Measurements from ENCODE around the gene DPF3.

The DPF3 gene

GRCh38 chr14:72904218-72904617 lies 10.3 kb upstream of the DPF3 start:
- no peak for DNase-seq

- no peak for DNase-seq
Measured at GRCh38 chr14:72903716-72904115, 9.8 kb upstream of the DPF3 start.

GRCh38 chr14:72902801-72903530 lies 9.1 kb upstream of the DPF3 start:
- no peak for DNase-seq

GRCh38 chr14:72901361-72901760 lies 7.5 kb upstream of the DPF3 start:
- DNase-seq, result no peak

GRCh38 chr14:72898448-72898847 lies 4.5 kb upstream of the DPF3 start:
- no peak for DNase-seq

- no peak for DNase-seq
Measured at GRCh38 chr14:72894623-72895378, 900 bp upstream of the DPF3 start.

- no peak for DNase-seq
Measured at GRCh38 chr14:72894323-72894622, 372 bp upstream of the DPF3 start.

GRCh38 chr14:72892879-72893635 lies 844 bp downstream of the DPF3 start:
- DNase-seq, result peak; percentile 30

GRCh38 chr14:72892103-72892878 lies 1.6 kb downstream of the DPF3 start:
- DNase-seq, result peak; percentile 42

- no peak for DNase-seq
Measured at GRCh38 chr14:72891666-72892102, 2.2 kb downstream of the DPF3 start.

GRCh38 chr14:72889366-72889765 lies 4.5 kb downstream of the DPF3 start:
- DNase-seq, result no peak

- DNase-seq, result no peak
Measured at GRCh38 chr14:72888636-72889201, 5.2 kb downstream of the DPF3 start.

- DNase-seq, result no peak
Measured at GRCh38 chr14:72888192-72888591, 5.7 kb downstream of the DPF3 start.

GRCh38 chr14:72887514-72887913 lies 6.4 kb downstream of the DPF3 start:
- DNase-seq, result no peak

- no peak for DNase-seq
Measured at GRCh38 chr14:72884386-72884785, 9.5 kb downstream of the DPF3 start.

- DNase-seq, result no peak
Measured at GRCh38 chr14:72883961-72884360, 9.9 kb downstream of the DPF3 start.

GRCh38 chr14:72883109-72883508 lies 10.8 kb downstream of the DPF3 start:
- no peak for DNase-seq

- no peak for DNase-seq
Measured at GRCh38 chr14:72882463-72882862, 11.4 kb downstream of the DPF3 start.

GRCh38 chr14:72882047-72882446 lies 11.9 kb downstream of the DPF3 start:
- no peak for DNase-seq

GRCh38 chr14:72881543-72881942 lies 12.4 kb downstream of the DPF3 start:
- no peak for DNase-seq

- no peak for DNase-seq
Measured at GRCh38 chr14:72880820-72881219, 13.1 kb downstream of the DPF3 start.

GRCh38 chr14:72880164-72880563 lies 13.7 kb downstream of the DPF3 start:
- DNase-seq, result no peak

- no peak for DNase-seq
Measured at GRCh38 chr14:72879431-72879830, 14.5 kb downstream of the DPF3 start.
